GM18505 (cell line): ENCODE measurements around the gene PTBP3.
"Not testable (repeated sequence)": the region's sequence is repeated elsewhere in the genome, so short reads cannot be mapped to it uniquely, and the experiment has no call there.

Experiments used
- ATAC-seq: cut with Tn5 transposase; IDR thresholded peaks from one replicate; pipeline ENCODE4 v1.9.1; 2021; ENCODE audit not compliant: unreplicated experiment
- POLR2A ChIP-seq: IDR thresholded peaks from 4 replicates; pipeline ENCODE4 v1.6.1; 2011; ENCODE audit warnings: borderline replicate concordance; ENCODE audit not compliant: insufficient read depth, insufficient read length; ENCODE audit errors: extremely low read depth

PTBP3 gene

DNA sequence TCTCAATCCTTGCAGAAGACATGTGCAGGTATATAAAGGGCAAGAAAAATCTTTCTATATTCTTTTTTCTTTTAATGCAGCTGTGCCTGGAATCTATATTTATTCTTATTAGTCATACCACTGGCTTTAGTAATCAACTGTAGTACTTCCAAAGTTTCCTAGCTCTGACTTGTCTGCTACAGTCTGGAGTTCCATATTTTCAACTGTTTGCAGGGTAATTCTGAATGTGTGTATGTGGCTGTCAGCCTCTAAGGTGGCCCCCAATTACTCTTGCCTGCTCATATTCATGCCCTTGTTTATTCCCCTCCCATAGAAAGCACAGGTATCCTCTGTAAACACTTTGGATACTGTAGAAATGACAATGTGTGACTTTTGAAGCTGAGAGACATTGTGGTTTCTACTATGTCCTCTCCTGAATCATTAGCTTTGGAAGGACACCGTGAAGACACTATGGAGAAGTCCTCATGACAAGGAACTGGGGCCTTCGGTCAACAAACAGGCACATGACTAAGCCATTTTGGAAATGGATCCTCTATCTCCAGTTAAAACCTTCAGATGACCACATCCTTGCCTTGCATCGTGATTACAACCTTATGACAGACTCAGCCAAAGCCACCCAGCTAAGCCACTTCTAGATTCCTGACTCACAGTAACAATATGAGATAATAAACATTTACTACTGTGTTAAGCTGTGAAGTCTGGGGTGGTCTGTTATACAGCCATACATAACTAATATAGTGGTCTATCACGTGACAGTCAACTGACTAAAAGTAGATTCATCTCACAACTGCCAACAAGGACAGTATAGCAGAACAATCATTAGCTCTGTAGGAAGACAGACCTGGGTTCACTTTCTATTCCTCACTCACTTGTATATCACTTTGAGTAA lies 108.8 kb downstream of the PTBP3 start:
- peak; percentile 69 for ATAC-seq
- no peak for TF ChIP-seq POLR2A

DNA sequence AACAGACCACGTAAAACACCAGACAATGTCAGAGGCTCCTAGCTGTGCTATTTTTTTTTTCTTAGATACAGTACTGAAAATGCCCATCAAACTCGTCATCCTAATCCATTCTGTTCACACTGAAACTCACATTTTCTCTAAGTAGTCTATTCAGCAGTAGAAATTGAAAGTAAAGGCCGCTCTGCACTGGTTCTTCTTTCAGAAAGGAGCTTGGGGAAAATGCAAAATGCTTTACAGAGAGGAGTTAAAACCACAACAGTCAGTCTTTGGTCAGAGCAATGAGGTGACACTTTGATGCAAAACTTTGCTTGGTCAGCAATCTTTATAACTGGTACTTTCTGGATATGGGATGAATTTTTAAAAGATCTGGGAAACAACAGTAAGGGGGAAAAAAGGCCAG lies 114.5 kb downstream of the PTBP3 start:
- TF ChIP-seq POLR2A, result no peak

GRCh38 chr9:112212926-112213325 lies 120.5 kb downstream of the PTBP3 start:
- no peak for ATAC-seq
- no peak for TF ChIP-seq POLR2A

More for the DNA sequence above, 114.5 kb downstream of the PTBP3 start:
- peak; percentile 92 for ATAC-seq

- no peak for TF ChIP-seq POLR2A
- ATAC-seq, result no peak
These were observed 126.0 kb downstream of the PTBP3 start for GRCh38 chr9:112207451-112207850.

GRCh38 chr9:112203536-112203935 lies 129.9 kb downstream of the PTBP3 start:
- no peak for ATAC-seq
- no peak for TF ChIP-seq POLR2A

DNA sequence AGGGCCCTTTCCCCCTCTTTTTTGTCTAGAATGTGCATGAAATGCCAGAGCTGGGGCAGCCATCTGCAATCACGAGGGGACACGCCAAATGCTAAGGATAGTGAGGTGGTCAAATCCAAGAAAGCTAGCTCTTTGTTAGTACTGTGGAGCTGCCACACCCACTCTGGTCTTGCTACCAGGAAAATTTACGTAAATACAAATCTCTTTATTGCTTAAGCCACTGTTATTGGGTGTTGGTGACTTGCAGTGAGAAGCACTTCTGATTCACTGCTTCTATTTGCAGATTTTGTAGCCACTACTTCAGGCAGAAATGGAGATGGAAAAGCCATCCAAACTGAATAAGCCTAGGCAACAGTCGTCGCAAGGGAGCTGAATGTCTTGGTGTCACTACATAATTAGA lies 132.7 kb downstream of the PTBP3 start:
- no peak for ATAC-seq
- TF ChIP-seq POLR2A, result no peak

- TF ChIP-seq POLR2A, result no peak
- ATAC-seq, result no peak
These were observed 134.8 kb downstream of the PTBP3 start for GRCh38 chr9:112198646-112199045.

GRCh38 chr9:112194969-112195431 lies 138.4 kb downstream of the PTBP3 start:
- no peak for ATAC-seq
- no peak for TF ChIP-seq POLR2A

GRCh38 chr9:112193572-112194288 lies 139.7 kb downstream of the PTBP3 start:
- ATAC-seq, result no peak
- no peak for TF ChIP-seq POLR2A

DNA sequence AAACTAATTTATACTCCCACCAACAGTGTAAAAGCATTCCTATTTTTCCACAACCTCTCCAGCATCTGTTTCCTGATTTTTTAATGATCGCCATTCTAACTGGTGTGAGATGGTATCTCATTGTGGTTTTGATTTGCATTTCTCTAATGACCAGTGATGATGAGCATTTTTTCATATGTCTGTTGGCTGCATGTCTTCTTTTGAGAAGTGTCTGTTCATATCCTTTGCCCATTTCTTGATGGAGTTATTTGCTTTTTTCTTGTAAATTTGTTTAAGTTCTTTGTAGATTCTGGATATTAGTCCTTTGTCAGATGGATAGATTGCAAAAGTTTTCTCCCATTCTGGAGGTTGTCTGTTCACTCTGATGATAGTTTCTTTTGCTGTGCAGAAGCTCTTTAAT lies 143.1 kb downstream of the PTBP3 start:
- ATAC-seq, result not testable (repeated sequence)

GRCh38 chr9:112188884-112189283 lies 144.5 kb downstream of the PTBP3 start:
- ATAC-seq, result no peak
- no peak for TF ChIP-seq POLR2A

GRCh38 chr9:112187404-112187803 lies 146.0 kb downstream of the PTBP3 start:
- TF ChIP-seq POLR2A, result no peak
- ATAC-seq, result no peak

DNA sequence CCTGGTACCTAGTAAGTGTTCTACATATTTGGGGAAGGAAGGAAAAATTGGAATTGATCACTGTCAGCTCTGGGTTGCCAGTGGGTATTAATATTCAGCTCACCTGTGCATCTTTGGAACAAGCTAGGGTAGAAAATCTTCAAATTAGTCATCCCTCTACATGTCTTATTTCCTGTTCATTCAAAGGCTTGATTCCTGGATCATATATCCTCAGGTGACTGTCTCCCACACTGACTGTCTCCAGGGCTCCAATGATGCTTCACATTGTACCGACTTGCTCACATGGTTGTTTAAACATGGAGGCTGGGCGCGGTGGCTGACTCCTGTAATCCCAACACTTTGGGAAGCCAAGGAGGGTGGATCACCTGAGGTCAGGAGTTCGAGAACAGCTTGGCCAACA lies 146.7 kb downstream of the PTBP3 start:
- no peak for ATAC-seq
- TF ChIP-seq POLR2A, result no peak

DNA sequence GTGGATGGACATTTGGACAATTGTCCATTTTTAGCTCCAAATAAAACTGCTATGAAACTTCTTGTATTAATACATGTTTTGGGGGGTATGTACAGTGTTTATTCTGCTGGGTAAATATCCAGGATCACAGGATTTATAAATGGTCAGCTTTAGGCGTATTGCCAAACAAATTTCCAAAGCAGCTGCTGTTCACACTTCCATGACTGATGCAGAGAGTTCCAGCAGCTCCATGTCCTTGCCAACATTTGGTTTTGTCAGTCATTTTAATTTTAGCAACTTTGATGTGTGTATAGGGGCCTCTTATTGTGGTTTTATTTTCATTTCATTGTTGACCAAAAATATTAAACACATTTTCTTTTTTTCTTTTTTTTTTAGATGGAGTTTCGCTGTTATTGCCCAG lies 148.5 kb downstream of the PTBP3 start:
- no peak for ATAC-seq
- TF ChIP-seq POLR2A, result no peak
